HG03025 (cell line): ENCODE results near the gene DHX40.
"Not testable (repeated sequence)": the region's sequence is repeated elsewhere in the genome, so short reads cannot be mapped to it uniquely, and the experiment has no call there.

Experiments used
- ATAC-seq: cut with Tn5 transposase; IDR thresholded peaks from one replicate; pipeline ENCODE4 v1.9.1; 2021; ENCODE audit warnings: mild to moderate bottlenecking, moderate library complexity; ENCODE audit not compliant: unreplicated experiment, low FRiP score

Gene DHX40, protein sequence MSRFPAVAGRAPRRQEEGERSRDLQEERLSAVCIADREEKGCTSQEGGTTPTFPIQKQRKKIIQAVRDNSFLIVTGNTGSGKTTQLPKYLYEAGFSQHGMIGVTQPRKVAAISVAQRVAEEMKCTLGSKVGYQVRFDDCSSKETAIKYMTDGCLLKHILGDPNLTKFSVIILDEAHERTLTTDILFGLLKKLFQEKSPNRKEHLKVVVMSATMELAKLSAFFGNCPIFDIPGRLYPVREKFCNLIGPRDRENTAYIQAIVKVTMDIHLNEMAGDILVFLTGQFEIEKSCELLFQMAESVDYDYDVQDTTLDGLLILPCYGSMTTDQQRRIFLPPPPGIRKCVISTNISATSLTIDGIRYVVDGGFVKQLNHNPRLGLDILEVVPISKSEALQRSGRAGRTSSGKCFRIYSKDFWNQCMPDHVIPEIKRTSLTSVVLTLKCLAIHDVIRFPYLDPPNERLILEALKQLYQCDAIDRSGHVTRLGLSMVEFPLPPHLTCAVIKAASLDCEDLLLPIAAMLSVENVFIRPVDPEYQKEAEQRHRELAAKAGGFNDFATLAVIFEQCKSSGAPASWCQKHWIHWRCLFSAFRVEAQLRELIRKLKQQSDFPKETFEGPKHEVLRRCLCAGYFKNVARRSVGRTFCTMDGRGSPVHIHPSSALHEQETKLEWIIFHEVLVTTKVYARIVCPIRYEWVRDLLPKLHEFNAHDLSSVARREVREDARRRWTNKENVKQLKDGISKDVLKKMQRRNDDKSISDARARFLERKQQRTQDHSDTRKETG

DNA sequence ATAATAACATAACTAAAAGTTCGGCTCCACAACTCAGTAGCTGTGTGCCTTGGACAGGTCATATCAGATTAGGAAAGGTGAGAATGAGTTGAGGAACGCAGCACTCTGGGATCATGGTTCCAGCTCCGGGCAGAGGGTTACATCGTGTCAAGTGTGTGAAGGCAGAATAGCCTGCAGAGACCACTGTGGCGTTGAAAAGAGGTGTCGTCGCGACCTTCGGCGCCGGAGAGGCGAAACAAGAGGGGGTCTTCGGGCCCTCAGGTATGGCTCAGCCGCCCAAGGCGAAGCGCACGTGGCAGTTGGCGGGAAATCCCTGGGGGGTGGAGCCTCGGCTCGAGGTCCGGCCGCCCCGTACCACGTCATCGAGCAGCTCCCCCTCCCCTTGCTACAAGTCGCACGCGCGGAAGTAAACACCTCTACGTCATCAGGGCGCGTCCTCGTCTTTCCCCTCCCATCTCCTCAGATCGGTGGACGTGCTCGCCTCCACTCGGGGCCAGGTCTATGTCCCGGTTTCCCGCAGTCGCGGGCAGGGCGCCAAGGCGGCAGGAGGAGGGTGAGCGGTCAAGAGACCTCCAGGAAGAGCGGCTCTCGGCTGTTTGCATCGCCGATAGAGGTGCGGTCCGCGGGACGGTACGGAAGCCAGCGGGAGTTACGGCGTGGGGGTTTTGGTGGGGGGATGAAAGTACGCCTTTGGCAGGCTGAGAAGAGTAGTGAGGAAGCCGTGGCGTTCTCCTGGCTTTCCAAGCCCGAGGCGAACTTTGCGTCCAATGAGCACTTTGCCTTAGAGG, at the start of gene DHX40:
TSS of gene DHX40 (plus strand) at position 440 of the 788 bp plus-strand sequence. CDS start at position 502, 62 bp downstream.
- peak; percentile 80 for ATAC-seq

DNA sequence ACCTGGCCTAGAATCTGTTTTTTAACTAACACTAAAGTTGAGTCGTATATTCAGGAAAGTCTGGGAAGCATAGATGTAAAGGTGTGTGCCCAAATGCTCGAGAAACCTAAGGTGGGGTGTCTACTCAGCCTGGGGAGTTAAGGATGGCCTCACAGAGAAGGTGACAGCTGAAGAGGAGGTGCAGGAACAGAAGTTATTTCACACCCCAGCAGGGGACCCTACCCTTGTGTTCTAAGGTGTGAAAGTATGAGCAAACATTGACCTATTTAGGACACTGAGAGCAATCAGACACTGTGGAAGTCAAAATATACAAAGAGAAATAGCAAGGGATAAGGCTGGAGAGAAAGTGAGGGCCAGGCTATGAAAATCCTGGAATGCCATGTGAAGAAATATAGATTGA, 49.0 kb upstream of the DHX40 start:
- no peak for ATAC-seq

DNA sequence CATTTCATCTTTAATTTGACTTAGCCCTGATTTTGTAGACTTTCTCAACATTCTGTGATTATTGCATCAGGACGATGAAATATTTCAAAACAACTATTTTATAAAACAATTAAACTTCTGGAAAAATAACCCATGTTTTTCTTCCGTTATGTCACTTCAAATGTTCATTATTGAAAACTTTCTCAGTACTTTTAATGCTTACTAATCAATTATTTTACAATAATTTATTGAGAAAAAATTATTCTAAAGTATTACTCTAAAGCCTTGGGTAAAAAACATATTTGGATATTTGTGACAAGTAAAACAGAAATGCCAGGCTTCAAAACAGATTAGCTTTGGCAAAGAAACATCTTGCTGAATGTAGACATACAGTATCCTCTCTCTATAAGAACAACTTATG, 46.3 kb upstream of the DHX40 start:
- ATAC-seq = no peak

GRCh38 chr17:59520251-59520650, 45.2 kb upstream of the DHX40 start:
- ATAC-seq = no peak

DNA sequence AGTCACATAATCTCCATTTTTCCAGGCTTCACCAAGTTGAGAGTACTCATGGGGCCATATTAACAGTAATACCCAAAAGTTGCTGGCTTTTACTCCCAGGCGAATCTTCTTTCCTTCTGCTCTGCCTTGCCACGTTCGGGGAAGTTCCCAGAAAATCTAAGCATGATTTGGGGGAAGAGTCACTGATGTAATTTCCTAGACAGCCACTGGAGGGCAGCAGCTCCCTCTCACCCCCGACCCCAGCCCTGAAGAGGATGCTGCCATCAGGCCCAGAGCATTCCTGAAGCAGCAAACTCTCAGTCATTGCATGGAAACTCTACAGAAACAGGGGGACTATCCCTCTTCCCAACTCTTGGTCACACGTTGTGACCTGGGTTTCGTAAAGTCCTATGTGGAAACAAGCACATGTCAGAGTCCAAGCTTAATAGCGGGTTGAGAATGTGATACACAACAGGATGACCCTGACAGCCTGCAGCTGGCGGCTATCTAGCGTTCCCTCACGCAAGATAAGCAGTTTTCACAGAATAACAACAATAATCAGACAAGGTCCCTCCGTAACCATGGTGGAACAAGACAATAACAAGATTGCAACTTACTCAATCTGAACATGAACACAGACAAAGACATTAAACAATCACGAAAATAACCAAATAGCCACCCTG, 43.8 kb upstream of the DHX40 start:
- no peak for ATAC-seq

GRCh38 chr17:59524930-59525329, 40.5 kb upstream of the DHX40 start:
- ATAC-seq = not testable (repeated sequence)

GRCh38 chr17:59525668-59526067, 39.7 kb upstream of the DHX40 start:
- ATAC-seq = no peak

- ATAC-seq = no peak
Measured at GRCh38 chr17:59526451-59526850, 39.0 kb upstream of the DHX40 start.

DNA sequence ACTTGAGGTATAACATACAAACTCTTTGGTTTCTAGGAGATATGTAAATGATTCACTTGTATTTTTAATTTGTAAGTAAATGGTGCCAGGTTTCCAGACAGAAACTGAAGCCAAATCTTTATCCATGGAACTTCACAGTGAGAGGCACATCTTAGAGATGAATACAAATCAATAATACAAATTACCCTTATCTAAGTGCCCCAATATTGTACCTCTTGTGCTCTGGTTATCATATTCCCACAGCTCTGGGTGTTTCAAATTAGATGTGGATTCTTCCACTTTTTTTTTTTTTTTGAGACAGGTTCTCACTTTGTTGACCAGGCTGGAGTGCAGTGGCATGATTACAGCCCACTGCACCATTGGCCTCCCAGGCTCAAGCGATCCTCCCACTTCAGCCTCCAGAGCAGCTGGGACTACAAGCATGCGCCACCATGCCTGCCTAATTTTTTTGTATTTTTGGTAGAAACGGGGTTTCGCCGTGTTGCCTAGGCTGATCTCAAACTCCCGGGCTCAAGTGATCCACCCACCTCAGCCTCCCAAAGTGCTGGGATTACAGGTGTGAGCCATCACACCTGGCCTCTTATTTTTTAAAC, 38.0 kb upstream of the DHX40 start:
- ATAC-seq = no peak

DNA sequence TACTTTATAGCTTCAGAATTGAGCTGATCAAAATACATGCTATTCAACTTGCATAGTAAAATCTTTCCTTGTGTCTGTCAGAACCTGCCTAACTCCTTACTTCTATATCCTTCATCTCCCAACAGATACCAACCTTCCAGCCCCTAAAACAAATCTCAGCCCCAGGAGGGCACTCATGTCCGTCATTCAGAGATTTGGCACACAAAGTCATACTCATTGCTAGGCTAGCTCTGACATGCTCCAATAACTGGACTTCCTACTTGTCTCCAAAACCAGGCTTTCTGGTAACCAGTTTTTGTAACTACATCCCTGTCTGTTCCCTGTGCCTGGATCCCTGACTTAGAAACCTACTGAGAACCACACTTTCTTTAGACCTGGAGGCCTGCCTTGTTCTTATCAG, 37.5 kb upstream of the DHX40 start:
- ATAC-seq = no peak

- ATAC-seq = no peak
Measured at GRCh38 chr17:59530531-59530930, 34.9 kb upstream of the DHX40 start.

DNA sequence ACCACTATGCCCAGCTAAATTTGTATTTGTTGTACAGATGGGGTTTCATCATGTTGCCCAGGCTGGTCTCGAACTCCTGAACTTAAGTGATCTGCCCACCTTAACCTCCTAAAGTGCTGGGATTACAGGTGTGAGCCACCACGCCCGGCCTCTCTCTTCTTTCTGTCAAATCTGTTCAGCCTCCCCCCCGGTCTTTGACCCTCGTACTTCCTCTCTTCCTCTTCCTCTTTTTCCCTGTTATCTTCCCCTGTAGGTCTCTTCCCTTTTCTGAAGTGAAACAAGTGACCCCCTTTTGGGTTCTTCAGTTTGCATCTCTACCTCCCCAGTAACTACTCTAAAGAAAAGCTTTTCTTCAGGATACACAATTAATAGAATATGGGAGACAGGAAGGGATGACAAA, 31.7 kb upstream of the DHX40 start:
- ATAC-seq = no peak

GRCh38 chr17:59534583-59534982, 30.8 kb upstream of the DHX40 start:
- no peak for ATAC-seq

- ATAC-seq = no peak
Measured at GRCh38 chr17:59538195-59538909, 27.1 kb upstream of the DHX40 start.

DNA sequence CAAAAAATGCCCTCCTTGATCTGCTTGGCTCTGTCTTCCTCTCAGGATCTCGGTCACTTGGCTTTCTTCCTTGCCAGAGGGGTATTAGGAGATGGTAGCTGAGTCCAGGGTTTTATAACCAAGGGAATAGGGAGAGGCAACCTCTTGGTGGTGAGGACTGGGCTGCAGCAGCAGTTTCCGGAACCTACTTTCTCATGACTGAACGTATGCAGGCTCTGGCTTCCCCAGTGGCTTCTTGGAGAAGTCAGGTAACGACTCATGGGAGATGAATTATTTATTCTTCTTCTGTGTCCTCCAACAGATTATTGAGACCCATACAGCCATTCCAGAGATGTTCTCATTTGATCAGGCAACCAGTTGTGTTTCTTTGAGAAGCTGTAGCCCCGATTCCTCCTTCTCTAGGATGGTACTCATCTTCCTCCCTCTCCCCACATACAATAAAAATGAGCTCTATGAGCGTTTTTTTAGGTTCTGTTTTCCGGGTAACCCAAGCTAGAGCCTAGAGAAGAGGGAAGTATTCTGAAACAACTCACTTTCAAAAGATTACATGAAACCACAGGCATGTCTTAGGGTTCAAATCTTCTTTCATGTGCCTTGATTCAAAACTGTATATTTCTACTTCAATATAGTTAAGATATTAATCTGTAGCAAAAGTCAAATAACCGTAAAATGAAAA, 22.3 kb upstream of the DHX40 start:
- ATAC-seq = no peak

DNA sequence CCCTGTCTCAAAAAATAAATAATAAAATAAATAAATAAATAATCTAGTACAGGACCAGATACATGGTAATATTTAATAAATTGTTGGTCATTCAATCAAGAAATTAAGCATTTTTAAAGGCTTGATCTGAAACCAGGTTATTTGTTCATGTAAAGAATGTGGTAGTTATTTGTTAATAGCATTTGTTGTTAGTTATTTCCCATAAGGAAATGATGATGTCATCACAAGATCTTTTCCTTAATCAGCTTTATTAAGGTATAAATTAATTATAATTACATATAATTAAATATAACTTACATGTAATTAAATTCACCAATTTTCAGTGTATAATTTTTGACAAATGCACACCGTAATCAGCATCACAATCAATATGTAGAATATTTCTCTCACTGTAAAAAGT, 19.5 kb upstream of the DHX40 start:
- ATAC-seq = no peak

DNA sequence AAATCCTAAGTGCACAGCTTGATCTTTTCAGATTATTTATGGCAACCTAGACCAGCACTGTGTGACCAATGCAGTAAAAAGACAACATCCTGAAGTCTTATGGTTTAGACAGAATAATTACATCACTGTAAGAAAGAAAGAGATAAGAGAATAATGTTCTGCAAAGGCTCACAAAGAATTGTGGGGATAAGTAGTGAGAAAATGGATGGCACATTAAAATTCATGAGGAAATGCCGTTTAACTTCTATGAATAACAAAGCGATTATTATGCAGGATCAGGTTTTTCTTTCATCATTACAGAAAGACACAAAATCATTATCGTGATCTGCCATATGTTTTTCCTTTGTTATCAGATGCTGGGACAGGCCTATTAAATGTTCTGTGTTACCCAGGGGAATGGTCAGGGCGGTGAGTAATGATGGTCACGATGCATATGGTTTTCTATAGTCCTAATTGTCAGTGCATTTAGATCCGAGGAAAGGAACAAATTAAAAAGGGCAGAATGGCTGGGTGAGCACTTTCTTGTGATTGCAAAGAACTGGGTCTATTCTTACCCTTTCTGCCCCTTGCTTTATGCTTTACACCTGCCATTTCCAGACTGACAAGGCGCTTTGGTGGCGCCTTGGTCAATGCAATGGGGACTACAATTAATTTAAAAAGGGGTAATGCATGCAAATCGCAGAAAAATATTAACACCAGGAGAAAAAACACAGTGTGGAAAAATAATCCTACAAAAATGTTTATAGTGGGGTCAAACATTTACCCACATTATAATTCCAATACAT, 18.1 kb upstream of the DHX40 start:
- ATAC-seq = no peak

GRCh38 chr17:59548985-59549384, 16.4 kb upstream of the DHX40 start:
- not testable (repeated sequence) for ATAC-seq
